GM10266 (cell line): ENCODE measurements around the gene FUT8.

Experiments used
- DNase-seq: peaks from one replicate; pipeline ENCODE4 v3.0.0; 2012; ENCODE audit errors: extremely low spot score
- CTCF ChIP-seq: IDR thresholded peaks from 2 replicates; pipeline ENCODE4 v1.5.1; 2012; ENCODE audit warnings: mild to moderate bottlenecking, low read depth; ENCODE audit not compliant: control insufficient read depth, insufficient read depth; ENCODE audit errors: missing control alignments

The FUT8 gene

GRCh38 chr14:65444230-65444629 is 31.7 kb downstream of the FUT8 start:
- TF ChIP-seq CTCF = no peak
- DNase-seq = no peak

GRCh38 chr14:65446159-65446558 is 33.6 kb downstream of the FUT8 start:
- no peak for DNase-seq
- TF ChIP-seq CTCF = no peak

- no peak for TF ChIP-seq CTCF
These were observed 37.1 kb downstream of the FUT8 start for GRCh38 chr14:65449647-65450046.

GRCh38 chr14:65453807-65454480 is 41.4 kb downstream of the FUT8 start:
- no peak for TF ChIP-seq CTCF
- no peak for DNase-seq

More at GRCh38 chr14:65449647-65450046, 37.1 kb downstream of the FUT8 start:
- no peak for DNase-seq

- no peak for DNase-seq
- no peak for TF ChIP-seq CTCF
These were observed 43.7 kb downstream of the FUT8 start for GRCh38 chr14:65456247-65456646.

GRCh38 chr14:65461730-65462129 is 49.2 kb downstream of the FUT8 start:
- DNase-seq = no peak
- TF ChIP-seq CTCF = no peak

- TF ChIP-seq CTCF = no peak
- peak; percentile 59 for DNase-seq
These were observed 49.9 kb downstream of the FUT8 start for GRCh38 chr14:65462411-65462810.
